ENCODE data around the gene PTEN.

- TF ChIP-seq CTCF (conservative IDR thresholded peaks at IDR 0.05; ENCODE audit: low read depth, low read length) (no peak), EZH2 (IDR thresholded peaks at IDR 0.05; ENCODE audit: borderline replicate concordance, low read depth, low read length, poor library complexity, severe bottlenecking) (no peak)
Observed at GRCh38 chr10:87974769-87975168, 111.3 kb downstream of the PTEN start.

Measured in A673 (cell line).